Heart right ventricle (tissue), 16 donors: ENCODE measurements around the gene PTRH2. TPM values are rescaled to one million over a fixed set of nuclear protein-coding genes. Genes with fewer than 3 reads are reported as not detected.

Source experiments
- ATAC-seq, 8 donors: fragments of 200-7000 bp; cut with Tn5 transposase; one replicate each; pipeline ENCODE4 v1.9.1; 2020; ENCODE audit warnings: mild to moderate bottlenecking in 8 of 8, moderate library complexity in 8 of 8, moderate number of reproducible peaks in 1 of 8
- DNase-seq, 2 donors: peaks; one replicate each; pipeline ENCODE4 v3.0.0-alpha.2; 2020
- H3K27ac ChIP-seq, 10 donors: fragments of 200-600 bp; sonication (generic) in 2 of 10; one replicate each; pipeline versions ENCODE4 v1.5.0 to v1.8.0; 2020 to 2022; ENCODE audit warnings: mild to moderate bottlenecking in 3 of 10
- H3K27me3 ChIP-seq, 7 donors: fragments of 200-600 bp; one replicate each; pipeline ENCODE4 v1.8.0; 2021 to 2022; ENCODE audit warnings: mild to moderate bottlenecking in 2 of 7
- H3K36me3 ChIP-seq, 9 donors: fragments of 200-600 bp; sonication (generic) in 1 of 9; one replicate each; pipeline versions ENCODE4 v1.5.0 to v1.8.0; 2020 to 2022; ENCODE audit warnings: mild to moderate bottlenecking in 2 of 9
- H3K4me1 ChIP-seq, 9 donors: fragments of 200-600 bp; sonication (generic) in 1 of 9; one replicate each; pipeline versions ENCODE4 v1.5.0 to v1.8.0; 2020 to 2022; ENCODE audit warnings: mild to moderate bottlenecking in 4 of 9
- H3K4me3 ChIP-seq, 10 donors: fragments of 200-600 bp; sonication (generic) in 2 of 10; one replicate each; pipeline versions ENCODE4 v1.5.0 to v1.8.0; 2020 to 2022; ENCODE audit warnings: mild to moderate bottlenecking in 7 of 10, moderate library complexity in 2 of 10
- H3K9me3 ChIP-seq, 11 donors: fragments of 200-600 bp in 10 of 11; sonication (generic) in 2 of 11; one replicate each; pipeline versions ENCODE4 v1.5.0 to v1.8.0; 2013 to 2022; ENCODE audit warnings: mild to moderate bottlenecking in 2 of 11, control low read depth in 1 of 11, moderate library complexity in 1 of 11
- CTCF ChIP-seq, 9 donors: fragments of 200-600 bp; sonication (generic) in 2 of 9; IDR thresholded peaks; one replicate each; pipeline versions ENCODE4 v1.5.0 to v1.8.0; 2021 to 2022; ENCODE audit warnings: antibody characterized with exemption in 9 of 9, mild to moderate bottlenecking in 5 of 9, moderate library complexity in 1 of 9
- WGBS, 2 donors: extraction: QIAGEN DNeasy Blood & Tissue Kit; methylation state at CpG; one replicate each; pipeline ENCODE4 v1.1.7; 2013; ENCODE audit warnings: inconsistent platforms in 1 of 2; 5-methylcytosine and 5-hydroxymethylcytosine counted together
- intact Hi-C, 10 donors: fragments of 100-400 bp; cut with DNase I; formaldehyde crosslinking; loops; one replicate each; pipeline versions ENCODE4 v1.11.1 to v1.14.2; 2022
- polyA plus RNA-seq, 2 donors: library from polyadenylated mRNA; stranded (reverse); fragments of 200-250 nt; gene quantifications; one replicate each; pipeline ENCODE4 v1.2.3, GENCODE V29; 2013
- total RNA-seq, 10 donors: library from RNA; stranded (reverse); fragmentation: NEBNext Ultra II Directional in 3 of 10; extraction: Animal tissue kit (Norgen Biotek cat#: 25700) in 3 of 10; gene quantifications; one replicate each; pipeline versions ENCODE4 v1.2.1 to v1.2.4, GENCODE V29; 2021 to 2023
- donor health status: Arrhythmogenic right ventricular cardiomyopathy.
- donor health status: ischemic (EF 13 %, LVEDD 7.1; RV severe dilation, severe dysfunction).
- donor health status: healthy with polysubstance abuse.
- donor health status: DM: no; HTN: yes; CAD: no.
- donor health status: DM: no; HTN: no; CAD: no.
- donor health status: ischemic (EF 25% LVEDD 6.9; RV normal size, moderate dysfunction).
- donor health status: ischemic (EF 25% LVEDD 5.7; RV mildly dilated, moderate dysfunction).
- donor health status: healthy.
- donor health status: DM: yes; HTN: yes; CAD: no.
- donor health status: Ischemic cardiomyopathy.
- donor health status: ischemic (EF 35%, LVEDD 5.7; RV mildly dilated, moderate dysfunction).
- donor health status: nonischemic (EF 11% LVEDD 7.7; RV severe dilation, severe dysfunction).
- donor health status: DM: yes; HTN: yes; CAD: no.
- donor health status: PGD.
- donor health status: ischemic (EF 29% LVEDD 5.4; RV normal size, mild dysfunction).
- donor health status: nonischemic (EF 23%, LVEDD 6.1; RV moderate dilation, normal function).

Gene PTRH2
- total and polyA plus RNA-seq, 12 donors: 7.5 to 23.6 (median 9.4) TPM

- H3K4me1 ChIP-seq: peaks cover 0 to 17% (median under 1%) of the 10 kb centered on the region in 9 donors
- H3K4me3 ChIP-seq: no peak overlapping the region
- peaks cover 0 to 100% (median 69%) of the 10 kb centered on the region in 9 donors for H3K36me3 ChIP-seq
- no peak for TF ChIP-seq CTCF (IDR thresholded peaks at IDR 0.05)
- H3K27ac ChIP-seq: no peak overlapping the region
- 95 to 99% methylated on average over 2 of the region's 2 CpGs for WGBS, 2 donors
- ATAC-seq: no peak
- no peak for DNase-seq
- no peaks in the 10 kb centered on the region for H3K27me3 ChIP-seq
- intact Hi-C loops: no loop called here
- peaks cover 0 to 11% (median 0%) of the 10 kb centered on the region in 11 donors for H3K9me3 ChIP-seq
Measured at GRCh38 chr17:59652119-59652518, 55.1 kb downstream of the PTRH2 start.

GRCh38 chr17:59651346-59651745 lies 55.9 kb downstream of the PTRH2 start:
- Histone ChIP-seq H3K27ac (no peak overlapping the region), H3K36me3 (peaks cover 0 to 100% (median 61%) of the 10 kb centered on the region in 9 donors), H3K27me3 (no peaks in the 10 kb centered on the region), H3K9me3 (peaks cover 0 to 11% (median 0%) of the 10 kb centered on the region in 11 donors), H3K4me1 (peaks cover 0 to 19% (median 8%) of the 10 kb centered on the region in 9 donors), H3K4me3 (no peak overlapping the region)
- intact Hi-C loops: loop anchor here in 1 of 10 donors (1.0 kb wide), 1 partner anchor 17 kb away; no protein-coding TSS in a partner anchor
- ATAC-seq (no peak), DNase-seq (no peak)
- TF ChIP-seq CTCF (IDR thresholded peaks at IDR 0.05): no peak

- H3K27ac ChIP-seq: no peak overlapping the region
- H3K36me3 ChIP-seq: peaks cover 0 to 100% (median 60%) of the 10 kb centered on the region in 9 donors
- peaks cover 0 to 24% (median 15%) of the 10 kb centered on the region in 9 donors for H3K4me1 ChIP-seq
- no peaks in the 10 kb centered on the region for H3K27me3 ChIP-seq
- DNase-seq (no peak), ATAC-seq (no peak)
- peaks cover 0 to 11% (median 0%) of the 10 kb centered on the region in 11 donors for H3K9me3 ChIP-seq
- no peak overlapping the region for H3K4me3 ChIP-seq
- WGBS, 2 donors: 89 to 98% methylated on average over 1 of the region's 1 CpG
- no peak for TF ChIP-seq CTCF (IDR thresholded peaks at IDR 0.05)
- intact Hi-C loops: loop anchor here in 1 of 10 donors (1.0 kb wide), 1 partner anchor 18 kb away; no protein-coding TSS in a partner anchor
Measured at GRCh38 chr17:59650642-59651041, 56.6 kb downstream of the PTRH2 start.

DNA sequence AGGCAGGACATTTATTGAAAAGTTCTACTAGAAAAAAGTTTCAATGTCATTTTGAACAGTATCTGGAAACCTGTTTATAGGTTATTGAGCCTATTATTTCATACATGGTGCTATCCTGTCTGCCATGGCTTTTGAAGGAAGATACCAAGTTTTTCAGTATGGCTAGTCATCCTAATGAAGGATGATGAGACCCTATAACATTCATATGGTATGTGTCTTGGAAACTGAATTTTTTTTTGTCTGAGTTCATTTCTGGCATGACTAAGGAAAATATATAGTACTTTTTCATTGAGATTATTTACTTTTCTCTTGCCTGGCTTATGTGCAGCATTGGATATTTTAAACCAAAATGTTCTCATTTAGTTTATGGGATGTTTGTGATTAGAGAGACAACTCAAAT lies 57.3 kb downstream of the PTRH2 start:
- Histone ChIP-seq H3K4me3 (no peak overlapping the region), H3K9me3 (peaks cover 0 to 11% (median 0%) of the 10 kb centered on the region in 11 donors), H3K27me3 (no peaks in the 10 kb centered on the region), H3K4me1 (peaks cover 0 to 32% (median 20%) of the 10 kb centered on the region in 9 donors), H3K36me3 (peaks cover 0 to 100% (median 55%) of the 10 kb centered on the region in 9 donors), H3K27ac (no peak overlapping the region)
- intact Hi-C loops: loop anchor here in 2 of 10 donors (5.0 kb wide), 1 partner anchor 37 kb away; no protein-coding TSS in a partner anchor
- ATAC-seq (no peak), DNase-seq (no peak)
- no peak for TF ChIP-seq CTCF (IDR thresholded peaks at IDR 0.05)

Other genes starting within 250 kb of the PTRH2 start
- 10 to 100 TPM; 14.2 to 22.9 (median 20.7) TPM for gene DHX40, start 141.8 kb downstream of the PTRH2 start, total RNA-seq
- 10 to 100 TPM in 1 of 2 donors, 1 to 10 TPM in 1; 6.9 to 10.0 TPM for gene DHX40, start 141.8 kb downstream of the PTRH2 start, polyA plus RNA-seq
- 100 to 1,000 TPM; 138 to 196 (median 173) TPM for gene CLTC, start 87.5 kb downstream of the PTRH2 start, total RNA-seq
- 100 to 1,000 TPM in 1 of 2 donors, 10 to 100 TPM in 1; 42.5 to 140 TPM for gene CLTC, start 87.5 kb downstream of the PTRH2 start, polyA plus RNA-seq
- gene VMP1, start 224 bp upstream of the PTRH2 start, total RNA-seq: 10 to 100 TPM; 41.3 to 98.9 (median 51.6) TPM
- gene VMP1, start 224 bp upstream of the PTRH2 start, polyA plus RNA-seq: 10 to 100 TPM; 20.5 to 38.1 TPM
- gene TUBD1, start 185.5 kb upstream of the PTRH2 start, total RNA-seq: 10 to 100 TPM in 1 of 10 donors, 1 to 10 TPM in 9; 4.0 to 10.1 (median 6.6) TPM
- gene TUBD1, start 185.5 kb upstream of the PTRH2 start, polyA plus RNA-seq: 10 to 100 TPM in 1 of 2 donors, 1 to 10 TPM in 1; 4.1 to 10.4 TPM
- gene RPS6KB1, start 185.7 kb upstream of the PTRH2 start, total RNA-seq: 10 to 100 TPM; 19.6 to 30.4 (median 25.6) TPM
- gene RPS6KB1, start 185.7 kb upstream of the PTRH2 start, polyA plus RNA-seq: 10 to 100 TPM in 1 of 2 donors, 1 to 10 TPM in 1; 5.1 to 11.2 TPM